B cell (primary cell): ENCODE data around the gene ACER1. TPM values are rescaled to one million over a fixed set of nuclear protein-coding genes. Genes with fewer than 3 reads are reported as not detected.

Experiments
- ATAC-seq: fragments of 200-7000 bp; cut with Tn5 transposase; one replicate; pipeline ENCODE4 v1.10.0; 2021; ENCODE audit warnings: low read depth, mild to moderate bottlenecking, moderate number of reproducible peaks, moderate library complexity
- CTCF ChIA-PET: fragments of 350-600 bp; sonication (Branson Sonifier 250); formaldehyde crosslinking; loops from one replicate; lab custom pipeline; 2021; ENCODE audit warnings: antibody characterized with exemption, inconsistent platforms; lab: Charles Lee
- POLR2A ChIA-PET: fragments of 350-600 bp; sonication (Branson Sonifier 250); formaldehyde crosslinking; loops from one replicate; lab custom pipeline; 2021; ENCODE audit warnings: antibody characterized with exemption; lab: Charles Lee
- DNase-seq: peaks from one replicate; pipeline ENCODE4 v3.0.0; 2013
- H2AFZ ChIP-seq: 2 replicates; pipeline ENCODE4 v1.6.1; 2012; ENCODE audit warnings: mild to moderate bottlenecking, low read depth, low read length; ENCODE audit not compliant: insufficient read depth, poor library complexity, severe bottlenecking
- H3K27ac ChIP-seq, 2 donors: 1 replicate in 1 of 2; 2 replicates in 1 of 2; pipeline ENCODE4 v1.5.1; 2012 to 2013; ENCODE audit warnings: low read length in 2 of 2, mild to moderate bottlenecking in 2 of 2, moderate library complexity in 1 of 2
- H3K27me3 ChIP-seq, 4 experiments: fragments of 200-600 bp in 1 of 4; sonication (generic) in 1 of 4; replicated peaks in 1 of 4; 1 replicate in 2 of 4; 2 replicates in 2 of 4; pipeline versions ENCODE4 v1.6.1 to v1.7.0; 2013 to 2016; ENCODE audit warnings: low read length in 3 of 4, mild to moderate bottlenecking in 2 of 4, mixed read lengths in 1 of 4, moderate library complexity in 1 of 4; ENCODE audit not compliant: insufficient read depth in 4 of 4, control insufficient read depth in 3 of 4; ENCODE audit errors: control extremely low read depth in 1 of 4
- H3K36me3 ChIP-seq, 2 experiments: replicated peaks in 1 of 2; 1 replicate in 1 of 2; 2 replicates in 1 of 2; pipeline versions ENCODE4 v1.6.1 to v1.7.1; 2013; ENCODE audit warnings: low read length in 1 of 2; ENCODE audit not compliant: insufficient read depth in 2 of 2, control insufficient read depth in 1 of 2; ENCODE audit errors: control extremely low read depth in 1 of 2, extremely low read depth in 1 of 2
- H3K4me1 ChIP-seq, 2 donors: fragments of 200-600 bp in 1 of 2; sonication (generic) in 1 of 2; 1 replicate in 1 of 2; 2 replicates in 1 of 2; pipeline versions ENCODE4 v1.5.1 to v1.6.1; 2013 to 2017; ENCODE audit warnings: low read length in 2 of 2; ENCODE audit not compliant: control insufficient read depth in 2 of 2, insufficient read depth in 2 of 2
- H3K4me2 ChIP-seq: replicated peaks from 2 replicates; pipeline ENCODE3; 2012; ENCODE audit warnings: mild to moderate bottlenecking, low read depth, low read length; ENCODE audit not compliant: poor library complexity, severe bottlenecking
- H3K4me3 ChIP-seq, 5 experiments: fragments of 200-600 bp in 1 of 5; sonication (generic) in 1 of 5; 1 replicate in 3 of 5; 2 replicates in 2 of 5; pipeline versions ENCODE4 v1.5.1 to v1.7.0; 2011 to 2016; ENCODE audit warnings: low read length in 4 of 5, mild to moderate bottlenecking in 4 of 5, low read depth in 2 of 5, control low read depth in 1 of 5, moderate library complexity in 1 of 5; ENCODE audit not compliant: insufficient read depth in 1 of 5; ENCODE audit errors: control extremely low read depth in 1 of 5, extremely low read depth in 1 of 5
- H3K79me2 ChIP-seq: fragments of 200-600 bp; sonication (generic); one replicate; pipeline ENCODE4 v1.6.0; 2016; ENCODE audit warnings: low read length; ENCODE audit not compliant: control insufficient read depth, insufficient read depth
- H3K9ac ChIP-seq: fragments of 200-600 bp; sonication (generic); 2 replicates; pipeline ENCODE4 v1.6.1; 2017; ENCODE audit warnings: mild to moderate bottlenecking, low read length, moderate library complexity
- H3K9me3 ChIP-seq, 3 donors: one replicate each; pipeline versions ENCODE4 v1.6.1 to v1.7.1; 2013; ENCODE audit warnings: low read length in 2 of 3; ENCODE audit not compliant: control insufficient read depth in 2 of 3, insufficient read depth in 1 of 3; ENCODE audit errors: control extremely low read depth in 1 of 3
- H4K20me1 ChIP-seq: 2 replicates; pipeline ENCODE4 v1.6.0; 2012; ENCODE audit warnings: mild to moderate bottlenecking, low read length; ENCODE audit not compliant: insufficient read depth, control insufficient read depth, poor library complexity, severe bottlenecking
- H3K27ac Mint-ChIP-seq: one replicate; pipeline ENCODE4 v1.8.0; 2021; ENCODE audit warnings: mixed read lengths
- H3K27me3 Mint-ChIP-seq: one replicate; pipeline ENCODE4 v1.8.0; 2021; ENCODE audit warnings: mixed read lengths
- H3K4me1 Mint-ChIP-seq: one replicate; pipeline ENCODE4 v1.8.0; 2021; ENCODE audit warnings: mixed read lengths
- H3K4me3 Mint-ChIP-seq: one replicate; pipeline ENCODE4 v1.8.0; 2021; ENCODE audit warnings: mixed read lengths
- H3K9me3 Mint-ChIP-seq: one replicate; pipeline ENCODE4 v1.8.0; 2022; ENCODE audit warnings: mixed read lengths; ENCODE audit not compliant: insufficient read depth
- CTCF ChIP-seq: fragments of 200-600 bp; IDR thresholded peaks from one replicate; pipeline ENCODE4 v1.8.0; 2022; ENCODE audit warnings: antibody characterized with exemption, mild to moderate bottlenecking
- EZH2 ChIP-seq: IDR thresholded peaks from 2 replicates; pipeline ENCODE4 v1.6.1; 2012; ENCODE audit warnings: borderline replicate concordance, low read depth, mild to moderate bottlenecking, moderate library complexity, low read length; ENCODE audit not compliant: insufficient read depth, poor library complexity, severe bottlenecking
- WGBS: methylation state at CpG from one replicate; pipeline ENCODE4 v1.1.5; 2013; ENCODE audit warnings: missing lambda C conversion rate; ENCODE audit not compliant: insufficient coverage; 5-methylcytosine and 5-hydroxymethylcytosine counted together
- intact Hi-C: fragments of 100-400 bp; cut with micrococcal nuclease; formaldehyde crosslinking; loops from one replicate; pipeline ENCODE4 v1.10.0; 2022
- polyA plus RNA-seq: library from polyadenylated mRNA; depleted of rRNA; stranded (reverse); fragments of >200 nt; gene quantifications from 2 replicates; pipeline ENCODE4 v1.2.3, GENCODE V29; 2012
- total RNA-seq, 2 donors: library from RNA; stranded (reverse); fragments of 120-200 nt in 1 of 2; gene quantifications; 1 replicate in 1 of 2; 2 replicates in 1 of 2; pipeline versions ENCODE4 v1.2.3 to v1.2.4, GENCODE V29; 2013 to 2022

ACER1 gene
- total and polyA plus RNA-seq, 2 donors (not counting 1 experiment from before 2014, with no cell fraction given): not detected

DNA sequence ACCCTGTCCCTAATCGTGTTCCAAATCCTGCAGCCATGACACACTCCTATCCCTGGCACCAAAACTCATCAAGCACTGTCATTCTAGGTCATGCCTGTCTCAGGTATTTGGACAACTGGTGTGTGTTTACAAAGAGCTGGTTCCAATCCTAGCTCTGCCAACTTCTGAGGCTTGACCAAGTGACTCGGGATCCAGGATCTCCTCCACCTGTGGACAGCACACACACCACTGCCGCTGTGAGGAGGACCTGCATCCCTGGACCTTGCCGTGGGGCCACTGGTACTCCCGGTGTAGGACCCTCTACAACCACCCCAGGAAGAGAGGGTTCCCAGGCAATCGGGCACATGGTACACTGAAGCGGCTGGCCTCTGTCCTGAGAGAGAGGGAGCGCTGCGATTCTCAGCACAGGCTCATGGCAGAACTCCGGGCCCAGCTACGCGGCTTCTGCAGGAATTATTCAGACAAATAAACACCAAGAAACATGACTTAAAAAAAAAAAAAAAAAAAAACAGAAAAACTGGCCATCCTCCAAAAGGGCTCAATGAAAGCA lies 74.0 kb downstream of the ACER1 start:
- Histone ChIP-seq H3K4me1 (peaks cover 10 to 16% of the 10 kb centered on the region in 2 donors), H3K27me3 (no peaks in the 10 kb centered on the region), H3K4me3 (no peak overlapping the region), H3K9me3 (no peaks in the 10 kb centered on the region), H3K4me2 (no peak overlapping the region), H3K79me2 (peaks cover 70% of the 10 kb centered on the region), H3K27ac (no peak overlapping the region), H4K20me1 (peaks cover 66% of the 10 kb centered on the region), H2AFZ (no peak overlapping the region), H3K9ac (no peak overlapping the region), H3K36me3 (peaks cover 3 to 38% of the 10 kb centered on the region in 2 experiments)
- Mint-ChIP-seq H3K27me3 (no peaks in the 10 kb centered on the region), H3K4me1 (peaks cover 24% of the 10 kb centered on the region), H3K4me3 (no peak overlapping the region), H3K9me3 (no peaks in the 10 kb centered on the region), H3K27ac (no peak overlapping the region)
- ChIA-PET POLR2A (no interaction called here), CTCF (interaction anchor here (0.6 kb wide), 1 partner anchor 81 kb away, joined by 3 read pairs; no protein-coding TSS in a partner anchor)
- TF ChIP-seq EZH2 (no peak), CTCF (no peak)
- DNase-seq: no peak
- intact Hi-C loops: no loop called here
- ATAC-seq: no peak
- WGBS: 100% methylated on average over 7 of the region's 12 CpGs

- H3K4me3 ChIP-seq: no peak overlapping the region
- H3K9me3 ChIP-seq: no peaks in the 10 kb centered on the region
- H3K27me3 Mint-ChIP-seq: no peaks in the 10 kb centered on the region
- H3K36me3 ChIP-seq: peaks cover 3 to 39% of the 10 kb centered on the region in 2 experiments
- H3K27me3 ChIP-seq: no peaks in the 10 kb centered on the region
- H3K4me3 Mint-ChIP-seq: no peak overlapping the region
- ATAC-seq: no peak
- CTCF ChIA-PET: no interaction called here
- H3K4me1 Mint-ChIP-seq: peaks cover 24% of the 10 kb centered on the region
- H3K27ac ChIP-seq: no peak overlapping the region
- peaks cover 71% of the 10 kb centered on the region for H4K20me1 ChIP-seq
- peaks cover 10 to 16% of the 10 kb centered on the region in 2 donors for H3K4me1 ChIP-seq
- H3K4me2 ChIP-seq: no peak overlapping the region
- intact Hi-C loops: no loop called here
- H3K9me3 Mint-ChIP-seq: no peaks in the 10 kb centered on the region
- no peak for DNase-seq
- H2AFZ ChIP-seq: no peak overlapping the region
- no peak overlapping the region for H3K9ac ChIP-seq
- H3K79me2 ChIP-seq: peaks cover 70% of the 10 kb centered on the region
- TF ChIP-seq CTCF (no peak), EZH2 (no peak)
- POLR2A ChIA-PET: no interaction called here
- no peak overlapping the region for H3K27ac Mint-ChIP-seq
- 96% methylated on average over 15 of the region's 15 CpGs for WGBS
Observed at GRCh38 chr19:6258812-6259311, 74.5 kb downstream of the ACER1 start.
